Fibroblast of the aortic adventitia (primary cell): Measurements from ENCODE around the gene NRXN3. TPM values are rescaled to one million over a fixed set of nuclear protein-coding genes. Genes with fewer than 3 reads are reported as not detected.

Source experiments
- DNase-seq: peaks from one replicate; pipeline ENCODE4 v3.0.0-alpha.2; 2010; ENCODE audit warnings: low read depth
- H3K4me3 ChIP-seq: 2 replicates; pipeline ENCODE4 v1.5.1; 2011; ENCODE audit warnings: low read depth, mild to moderate bottlenecking, control low read depth, low read length, moderate library complexity
- total RNA-seq: library from RNA; depleted of rRNA; stranded (reverse); fragments of >200 nt; gene quantifications from 2 replicates; pipeline ENCODE4 v1.2.3, GENCODE V29; 2012; ENCODE audit warnings: low replicate concordance
- TF ChIP-seq, protein P1 (sequence below): IDR thresholded peaks from 2 replicates; pipeline ENCODE4 v1.5.1; 2011; ENCODE audit warnings: mild to moderate bottlenecking, low read length, control low read depth, inconsistent platforms; ENCODE audit not compliant: insufficient read depth

NRXN3 gene
- total RNA-seq, 1 donor, result 0.18 TPM

- TF ChIP-seq, protein P1, sequence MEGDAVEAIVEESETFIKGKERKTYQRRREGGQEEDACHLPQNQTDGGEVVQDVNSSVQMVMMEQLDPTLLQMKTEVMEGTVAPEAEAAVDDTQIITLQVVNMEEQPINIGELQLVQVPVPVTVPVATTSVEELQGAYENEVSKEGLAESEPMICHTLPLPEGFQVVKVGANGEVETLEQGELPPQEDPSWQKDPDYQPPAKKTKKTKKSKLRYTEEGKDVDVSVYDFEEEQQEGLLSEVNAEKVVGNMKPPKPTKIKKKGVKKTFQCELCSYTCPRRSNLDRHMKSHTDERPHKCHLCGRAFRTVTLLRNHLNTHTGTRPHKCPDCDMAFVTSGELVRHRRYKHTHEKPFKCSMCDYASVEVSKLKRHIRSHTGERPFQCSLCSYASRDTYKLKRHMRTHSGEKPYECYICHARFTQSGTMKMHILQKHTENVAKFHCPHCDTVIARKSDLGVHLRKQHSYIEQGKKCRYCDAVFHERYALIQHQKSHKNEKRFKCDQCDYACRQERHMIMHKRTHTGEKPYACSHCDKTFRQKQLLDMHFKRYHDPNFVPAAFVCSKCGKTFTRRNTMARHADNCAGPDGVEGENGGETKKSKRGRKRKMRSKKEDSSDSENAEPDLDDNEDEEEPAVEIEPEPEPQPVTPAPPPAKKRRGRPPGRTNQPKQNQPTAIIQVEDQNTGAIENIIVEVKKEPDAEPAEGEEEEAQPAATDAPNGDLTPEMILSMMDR, result no peak
- H3K4me3 ChIP-seq, result no peak overlapping the region
- DNase-seq, result no peak
Observed at GRCh38 chr14:79871136-79871535, 1701.0 kb downstream of the NRXN3 start.

- TF ChIP-seq, protein P1, result no peak
- DNase-seq, result no peak
- no peak overlapping the region for H3K4me3 ChIP-seq
Observed at GRCh38 chr14:79878229-79878628, 1708.1 kb downstream of the NRXN3 start.

DNA sequence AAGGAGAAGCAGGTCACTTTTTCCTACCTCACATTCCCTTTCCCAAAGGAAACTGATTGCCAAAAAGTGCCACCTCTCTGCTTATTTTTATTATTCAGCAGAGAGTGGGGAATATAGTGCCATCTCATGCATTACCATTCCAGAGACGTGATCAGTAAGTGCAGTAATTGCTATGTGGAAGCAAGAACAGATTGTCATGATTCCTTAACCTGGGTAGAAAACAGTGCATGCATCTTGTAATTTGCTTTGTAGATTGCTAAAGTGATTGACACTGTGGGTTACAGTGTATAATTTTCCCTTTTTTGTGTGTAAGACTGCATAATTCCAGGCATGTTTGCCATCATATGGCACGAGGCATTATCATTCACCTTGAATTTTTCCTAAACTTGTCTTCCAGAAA is 1708.6 kb downstream of the NRXN3 start:
- no peak overlapping the region for H3K4me3 ChIP-seq
- TF ChIP-seq, protein P1, result no peak
- no peak for DNase-seq

DNA sequence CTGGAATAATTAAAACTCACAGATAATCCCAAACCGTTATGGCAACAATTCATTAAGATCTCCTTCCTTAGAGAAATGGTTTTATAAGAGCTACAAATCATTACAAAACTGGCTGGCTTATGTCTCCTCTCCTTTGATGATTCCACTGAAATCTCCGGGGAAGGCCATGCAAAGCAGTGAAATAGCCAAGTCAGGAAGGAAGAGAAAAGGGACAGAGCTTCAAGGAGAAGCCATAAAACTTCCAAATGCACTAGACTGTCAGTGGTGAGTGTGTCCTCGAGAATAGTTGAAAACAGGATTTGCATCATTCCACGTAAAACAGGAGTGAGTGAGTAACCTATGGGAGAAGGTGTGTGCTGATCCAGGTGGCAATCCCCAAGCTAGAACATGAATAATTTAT is 1711.1 kb downstream of the NRXN3 start:
- TF ChIP-seq, protein P1, result no peak
- H3K4me3 ChIP-seq, result no peak overlapping the region
- no peak for DNase-seq

GRCh38 chr14:79890527-79890926 is 1720.4 kb downstream of the NRXN3 start:
- no peak for DNase-seq
- H3K4me3 ChIP-seq, result no peak overlapping the region
- TF ChIP-seq, protein P1, result no peak

GRCh38 chr14:79896009-79896408 is 1725.8 kb downstream of the NRXN3 start:
- no peak overlapping the region for H3K4me3 ChIP-seq
- DNase-seq, result no peak
- TF ChIP-seq, protein P1, result no peak

- no peak for DNase-seq
- TF ChIP-seq, protein P1, result no peak
Observed at GRCh38 chr14:79899610-79900009, 1729.4 kb downstream of the NRXN3 start.

More at GRCh38 chr14:79899610-79900009, 1729.4 kb downstream of the NRXN3 start:
- H3K4me3 ChIP-seq, result no peak overlapping the region
